GM12878 (cell line): ENCODE measurements around the gene CEP250. TPM values are rescaled to one million over a fixed set of nuclear protein-coding genes. Genes with fewer than 3 reads are reported as not detected.

Experiments
- ATAC-seq: fragments of 200-7000 bp; cut with Tn5 transposase; 3 replicates; pipeline ENCODE4 v1.9.1; 2020; ENCODE audit warnings: mild to moderate bottlenecking, moderate library complexity
- Bru-seq: library from RNA; stranded (reverse); fragments of 400-500 nt; gene quantifications from one replicate; lab custom pipeline; 2021; lab: Mats Ljungman, UMichigan
- BruChase-seq, 2 experiments: library from RNA; stranded (reverse); fragments of 400-500 nt; gene quantifications; one replicate each; lab custom pipeline; 2021; lab: Mats Ljungman, UMichigan
- BruUV-seq: library from RNA; stranded (reverse); fragments of 400-500 nt; replicated peaks from 2 replicates; lab custom pipeline; 2021; lab: Mats Ljungman, UMichigan
- CTCF ChIA-PET: fragments of 300-600 bp; sonication (Branson Sonifier 250); formaldehyde crosslinking; extraction: SDS; loops from one replicate; lab custom pipeline; 2021; ENCODE audit warnings: inconsistent platforms; lab: Yijun Ruan, JAX
- POLR2A ChIA-PET: fragments of 350-600 bp; formaldehyde crosslinking; extraction: SDS; loops from one replicate; lab custom pipeline; 2021; ENCODE audit warnings: inconsistent platforms; lab: Charles Lee
- RAD21 ChIA-PET: fragments of 300-600 bp; sonication (Branson Sonifier 250); formaldehyde crosslinking; loops from one replicate; lab custom pipeline; 2023; ENCODE audit warnings: antibody characterized with exemption; ENCODE audit not compliant: unreplicated experiment; lab: Charles Lee
- SMC1A ChIA-PET: fragments of 300-600 bp; sonication (Branson Sonifier 250); formaldehyde crosslinking; loops from one replicate; lab custom pipeline; 2023; ENCODE audit not compliant: unreplicated experiment, uncharacterized antibody; lab: Charles Lee
- DNase-seq: peaks from one replicate; pipeline ENCODE4 v3.0.0-alpha.2; 2011; ENCODE audit warnings: low read depth, low spot score
- FAIRE-seq: peaks from 3 replicates; lab custom pipeline; 2011; peaks lifted over from hg19 to GRCh38; lab: Jason Lieb, UNC
- H2AFZ ChIP-seq: 2 replicates; pipeline ENCODE4 v1.6.0; 2011; ENCODE audit warnings: low read depth, low read length, control low read depth; ENCODE audit not compliant: control insufficient read depth
- H3K27ac ChIP-seq: 2 replicates; pipeline ENCODE4 v1.5.1; 2011; ENCODE audit warnings: control low read depth; ENCODE audit not compliant: control insufficient read depth, insufficient read depth
- H3K27me3 ChIP-seq, 2 experiments: replicated peaks in 1 of 2; 2 replicates each; pipeline versions ENCODE4 v1.6.0 to v1.6.1; 2011; ENCODE audit warnings: low read length in 1 of 2; ENCODE audit not compliant: control insufficient read depth in 2 of 2, insufficient read depth in 2 of 2
- H3K36me3 ChIP-seq, 2 experiments: 2 replicates each; pipeline ENCODE4 v1.5.1; 2011; ENCODE audit warnings: low read length in 1 of 2; ENCODE audit not compliant: control insufficient read depth in 2 of 2, insufficient read depth in 2 of 2
- H3K4me1 ChIP-seq: 2 replicates; pipeline ENCODE4 v1.6.1; 2011; ENCODE audit warnings: mild to moderate bottlenecking, low read length, moderate library complexity, mixed read lengths; ENCODE audit not compliant: control insufficient read depth, insufficient read depth
- H3K4me2 ChIP-seq: 2 replicates; pipeline ENCODE4 v1.6.0; 2011; ENCODE audit warnings: control low read depth; ENCODE audit not compliant: control insufficient read depth, insufficient read depth
- H3K4me3 ChIP-seq: fragments of 200-600 bp; sonication (generic); 2 replicates; pipeline ENCODE4 v1.5.1; 2016
- H3K79me2 ChIP-seq: 2 replicates; pipeline ENCODE4 v1.6.0; 2011; ENCODE audit warnings: low read length; ENCODE audit not compliant: control insufficient read depth, insufficient read depth
- H3K9ac ChIP-seq: 2 replicates; pipeline ENCODE4 v1.8.0; 2011; ENCODE audit warnings: low read length, control low read depth, mixed read lengths; ENCODE audit not compliant: control insufficient read depth, insufficient read depth
- H3K9me3 ChIP-seq: replicated peaks from 3 replicates; pipeline ENCODE4 v1.5.1; 2011; ENCODE audit warnings: mild to moderate bottlenecking, low read length; ENCODE audit not compliant: control insufficient read depth, insufficient read depth
- H4K20me1 ChIP-seq: 2 replicates; pipeline ENCODE4 v1.6.0; 2011; ENCODE audit not compliant: control insufficient read depth, insufficient read depth
- E2F4 ChIP-seq: IDR thresholded peaks from 2 replicates; pipeline ENCODE4 v1.6.1; 2012; ENCODE audit warnings: low read depth, low read length, improper control_type of control experiment
- IRF5 ChIP-seq: fragments of 450-650 bp; IDR thresholded peaks from 2 replicates; pipeline ENCODE4 v1.6.1; 2017; ENCODE audit warnings: borderline replicate concordance
- MXI1 ChIP-seq: fragments of 150-350 bp; IDR thresholded peaks from 2 replicates; pipeline ENCODE4 v1.6.1; 2011; ENCODE audit warnings: low read depth, mild to moderate bottlenecking, inconsistent platforms, low read length, improper control_type of control experiment
- NFYB ChIP-seq: IDR thresholded peaks from 2 replicates; pipeline ENCODE4 v1.6.1; 2011; ENCODE audit warnings: low read depth, mild to moderate bottlenecking, low read length, improper control_type of control experiment, moderate library complexity; ENCODE audit not compliant: insufficient read depth
- POU2F2 ChIP-seq: IDR thresholded peaks from 3 replicates; pipeline ENCODE4 v1.6.1; 2011; ENCODE audit warnings: low read depth, mild to moderate bottlenecking, low read length, borderline replicate concordance
- TCF3 ChIP-seq: IDR thresholded peaks from 2 replicates; pipeline ENCODE4 v1.6.1; 2012; ENCODE audit warnings: low read depth, mild to moderate bottlenecking, low read length, borderline replicate concordance; ENCODE audit not compliant: insufficient read depth
- YY1 ChIP-seq: IDR thresholded peaks from 2 replicates; pipeline ENCODE4 v1.6.1; 2011; ENCODE audit warnings: low read depth, mild to moderate bottlenecking, low read length
- WGBS: methylation state at CpG from one replicate; pipeline ENCODE4 v1.1.6; 2016; ENCODE audit warnings: low lambda C conversion rate; ENCODE audit not compliant: insufficient replicate concordance, insufficient coverage; ENCODE audit errors: missing lambda C conversion rate; 5-methylcytosine and 5-hydroxymethylcytosine counted together
- in situ Hi-C: fragments of 300-500 bp; cut with MboI; formaldehyde crosslinking; loops from 9 replicates; pipeline ENCODE4 v1.14.3; 2018; ENCODE audit warnings: mixed read lengths
- intact Hi-C: fragments of 100-400 bp; cut with micrococcal nuclease; formaldehyde crosslinking; loops from one replicate; pipeline ENCODE4 v1.14.2; 2022; ENCODE audit not compliant: unreplicated experiment
- long read RNA-seq, 2 experiments: library from polyadenylated mRNA; unstranded; transcript quantifications; one replicate each; pipeline ENCODE4 v2.0.0, GENCODE V29; 2019 to 2020
- polyA minus RNA-seq, 3 experiments: library from RNA; depleted of rRNA, polyadenylated mRNA; stranded (reverse); fragments of >200 nt; gene quantifications; 2 replicates each; pipeline ENCODE4 v1.2.3, GENCODE V29; 2011
- polyA plus RNA-seq, 11 experiments: library from polyadenylated mRNA; depleted of rRNA in 4 of 11; unstranded in 6 of 11; stranded (reverse) in 5 of 11; fragments of >200 nt; fragmentation: Nextera tagmentation in 4 of 11; fragmentation: Illumina TruSeq in 1 of 11; extraction: Ambion mirVana in 4 of 11; extraction: Trizol in 1 of 11; gene quantifications; 1 replicate in 1 of 11; 2 replicates in 10 of 11; pipeline versions ENCODE4 v1.2.1 to v1.2.3, GENCODE V29; 2011 to 2016; ENCODE audit warnings: inconsistent platforms in 2 of 11, missing spikeins in 2 of 11, low read depth in 1 of 11
- total RNA-seq, 4 experiments: library from RNA; depleted of rRNA in 3 of 4; stranded (reverse); fragments of >200 nt in 3 of 4; fragmentation: Illumina TruSeq in 1 of 4; extraction: Trizol in 1 of 4; gene quantifications; 2 replicates each; pipeline versions ENCODE4 v1.2.1 to v1.2.3, GENCODE V29; 2013 to 2021
- TF ChIP-seq, protein P1 (sequence below): fragments of 150-350 bp; IDR thresholded peaks from 2 replicates; pipeline ENCODE4 v1.6.1; 2014; ENCODE audit warnings: mild to moderate bottlenecking, low read depth, low read length

Gene CEP250, protein sequence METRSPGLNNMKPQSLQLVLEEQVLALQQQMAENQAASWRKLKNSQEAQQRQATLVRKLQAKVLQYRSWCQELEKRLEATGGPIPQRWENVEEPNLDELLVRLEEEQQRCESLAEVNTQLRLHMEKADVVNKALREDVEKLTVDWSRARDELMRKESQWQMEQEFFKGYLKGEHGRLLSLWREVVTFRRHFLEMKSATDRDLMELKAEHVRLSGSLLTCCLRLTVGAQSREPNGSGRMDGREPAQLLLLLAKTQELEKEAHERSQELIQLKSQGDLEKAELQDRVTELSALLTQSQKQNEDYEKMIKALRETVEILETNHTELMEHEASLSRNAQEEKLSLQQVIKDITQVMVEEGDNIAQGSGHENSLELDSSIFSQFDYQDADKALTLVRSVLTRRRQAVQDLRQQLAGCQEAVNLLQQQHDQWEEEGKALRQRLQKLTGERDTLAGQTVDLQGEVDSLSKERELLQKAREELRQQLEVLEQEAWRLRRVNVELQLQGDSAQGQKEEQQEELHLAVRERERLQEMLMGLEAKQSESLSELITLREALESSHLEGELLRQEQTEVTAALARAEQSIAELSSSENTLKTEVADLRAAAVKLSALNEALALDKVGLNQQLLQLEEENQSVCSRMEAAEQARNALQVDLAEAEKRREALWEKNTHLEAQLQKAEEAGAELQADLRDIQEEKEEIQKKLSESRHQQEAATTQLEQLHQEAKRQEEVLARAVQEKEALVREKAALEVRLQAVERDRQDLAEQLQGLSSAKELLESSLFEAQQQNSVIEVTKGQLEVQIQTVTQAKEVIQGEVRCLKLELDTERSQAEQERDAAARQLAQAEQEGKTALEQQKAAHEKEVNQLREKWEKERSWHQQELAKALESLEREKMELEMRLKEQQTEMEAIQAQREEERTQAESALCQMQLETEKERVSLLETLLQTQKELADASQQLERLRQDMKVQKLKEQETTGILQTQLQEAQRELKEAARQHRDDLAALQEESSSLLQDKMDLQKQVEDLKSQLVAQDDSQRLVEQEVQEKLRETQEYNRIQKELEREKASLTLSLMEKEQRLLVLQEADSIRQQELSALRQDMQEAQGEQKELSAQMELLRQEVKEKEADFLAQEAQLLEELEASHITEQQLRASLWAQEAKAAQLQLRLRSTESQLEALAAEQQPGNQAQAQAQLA (N-terminal part only)
- 42.9 and 44.5 TPM in 2 replicates for total RNA-seq (2013; cell fraction: nucleolus; rRNA removed)
- 26.1 and 27.4 TPM in 2 replicates for total RNA-seq (2014; rRNA removed)
- 25.2 and 27.4 TPM in 2 replicates for total RNA-seq (2014; rRNA removed; fragmentation: Illumina TruSeq; extraction: Trizol)
- total RNA-seq (2021): 36.9 and 41.6 TPM in 2 replicates
- 8.2 TPM for polyA plus RNA-seq (2011; ENCODE audit: low read depth)
- 11.5 TPM in 2 replicates for polyA plus RNA-seq (2011; rRNA removed)
- polyA plus RNA-seq (2011; cell fraction: cytosol; rRNA removed): 10.2 and 11.9 TPM in 2 replicates
- polyA plus RNA-seq (2011; cell fraction: nucleus; rRNA removed): 19.6 and 27.2 TPM in 2 replicates
- polyA plus RNA-seq (2012): 20.4 and 21.7 TPM in 2 replicates
- polyA plus RNA-seq (2014; fragmentation: Illumina TruSeq; extraction: Trizol): 9.6 and 23.9 TPM in 2 replicates
- 1 to 10 TPM; 2.4 to 3.2 TPM for polyA plus RNA-seq (2014; fragmentation: Nextera tagmentation; extraction: Ambion mirVana)
- polyA plus RNA-seq (2014; rRNA removed): 23.5 and 30.3 TPM in 2 replicates
- 10 to 100 TPM; 30.1 to 33.4 TPM for polyA plus RNA-seq (2016; fragmentation: Nextera tagmentation; extraction: Ambion mirVana)
- 7.4 and 16.0 TPM in 2 replicates for polyA minus RNA-seq (2011; rRNA and poly(A)+ RNA removed)
- 7.5 and 8.8 TPM in 2 replicates for polyA minus RNA-seq (2011; cell fraction: cytosol; rRNA and poly(A)+ RNA removed)
- polyA minus RNA-seq (2011; cell fraction: nucleus; rRNA and poly(A)+ RNA removed): 5.8 and 12.1 TPM in 2 replicates
- percentile 63 among the genes with signal in this experiment for Bru-seq, nascent RNA
- BruChase-seq, experiment 1, labeled RNA remaining after a 6-hour chase: percentile 70 among the genes with signal in this experiment
- percentile 68 among the genes with signal in this experiment for BruChase-seq, experiment 2, labeled RNA remaining after a 2-hour chase
- long read RNA-seq, experiment 1, partial matches to known transcripts: 9 of 13 reads
- long read RNA-seq, experiment 1, other reads (novel, unspliced or antisense): 4 of 13 reads
- long read RNA-seq, experiment 2, partial matches to known transcripts: 16 of 49 reads
- long read RNA-seq, experiment 2, other reads (novel, unspliced or antisense): 33 of 49 reads

DNA sequence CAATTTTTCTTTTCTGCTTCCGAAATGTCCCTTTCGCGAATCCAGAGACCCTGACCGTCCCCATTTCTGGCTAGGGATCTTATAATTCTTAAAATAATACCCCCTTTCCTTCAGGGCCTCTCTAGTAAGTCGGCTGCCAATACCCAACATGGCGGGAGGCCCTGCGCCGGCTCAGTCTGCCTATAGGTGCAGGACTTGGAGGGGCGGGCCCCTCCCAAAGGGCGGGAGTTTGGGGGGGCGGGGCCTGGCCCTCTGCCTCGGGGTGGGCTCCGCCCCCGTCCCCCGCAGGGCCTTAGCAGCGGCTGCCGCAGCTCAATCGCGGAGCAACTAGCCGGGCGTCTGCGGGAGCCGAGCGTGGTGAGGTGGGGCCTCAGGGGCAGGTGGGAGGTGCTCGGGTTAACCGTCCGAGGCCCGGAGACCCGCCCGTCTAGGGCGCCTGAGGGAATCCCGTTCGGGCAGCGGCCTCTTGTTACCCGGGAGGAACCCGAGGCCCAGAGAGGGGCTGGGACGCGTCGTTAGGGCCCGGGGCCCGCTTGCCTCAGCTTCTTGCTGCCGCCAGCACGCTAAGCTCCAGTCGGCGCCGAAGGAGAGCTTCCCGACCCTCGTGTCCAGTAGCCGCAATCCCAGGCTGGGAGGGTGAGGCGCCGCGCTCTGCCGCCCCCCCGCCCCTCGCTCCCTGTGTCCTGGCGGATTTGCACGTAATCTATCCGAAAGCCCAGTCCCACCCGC is at the start of gene CEP250:
Gene CEP250, plus strand, starts transcription at position 718 of the 729 bp plus-strand sequence. CDS start 6,770 bp downstream, outside the sequence.
- Histone ChIP-seq H3K9me3 (no peaks in the 10 kb centered on the region; the same call in 2 of the 3 replicates), H3K36me3 (no peaks in the 10 kb centered on the region), H3K27me3 (no peaks in the 10 kb centered on the region), H2AFZ (peak within 1 kb of the TSS; percentile 100), H4K20me1 (no peaks in the 10 kb centered on the region), H3K9ac (peak within 1 kb of the TSS; percentile 99), H3K4me2 (peak within 1 kb of the TSS; percentile 95), H3K4me3 (peak within 1 kb of the TSS; percentile 78), H3K4me1 (peaks cover 4% of the 10 kb centered on the region), H3K79me2 (no peaks in the 10 kb centered on the region; the same call in 1 of the 2 replicates), H3K27ac (peak within 1 kb of the TSS; percentile 100)
- DNase-seq: peak; percentile 88
- ChIA-PET RAD21 (interaction anchor here (0.6 to 2.0 kb wide), 8 partner anchors 9 to 1389 kb away, joined by 3 to 7 read pairs (median 4); partner anchors contain the start of genes EDEM2 and SCAND1), POLR2A (interaction anchor here (0.5 to 1.6 kb wide), 10 partner anchors 10 to 1303 kb away, joined by 3 to 7 read pairs (median 3); partner anchors contain the start of genes MMP24OS and UQCC1), SMC1A (interaction anchor here (0.7 to 1.6 kb wide), 10 partner anchors 8 to 499 kb away, joined by 3 to 5 read pairs (median 3); partner anchors contain the start of gene SCAND1), CTCF (interaction anchor here (0.8 to 7.3 kb wide), 8 partner anchors 10 to 499 kb away, joined by 3 to 56 read pairs (median 4); partner anchors contain the start of gene SCAND1)
- peak; percentile 56 for FAIRE-seq
- BruUV-seq: no TSS peak
- under 1% methylated on average over 52 of the region's 59 CpGs for WGBS
- peak; percentile 99 for ATAC-seq
- in situ Hi-C loops (no loop called here), intact Hi-C loops (no loop called here)
- TF ChIP-seq E2F4 (peak; percentile 52), NFYB (0 out of 2 replicates have a peak, but pooled peaks have one; percentile 34), MXI1 (peak; percentile 57), YY1 (peak; percentile 96), TCF3 (no peak), POU2F2 (no peak), IRF5 (no peak)
- TF ChIP-seq, protein P1, sequence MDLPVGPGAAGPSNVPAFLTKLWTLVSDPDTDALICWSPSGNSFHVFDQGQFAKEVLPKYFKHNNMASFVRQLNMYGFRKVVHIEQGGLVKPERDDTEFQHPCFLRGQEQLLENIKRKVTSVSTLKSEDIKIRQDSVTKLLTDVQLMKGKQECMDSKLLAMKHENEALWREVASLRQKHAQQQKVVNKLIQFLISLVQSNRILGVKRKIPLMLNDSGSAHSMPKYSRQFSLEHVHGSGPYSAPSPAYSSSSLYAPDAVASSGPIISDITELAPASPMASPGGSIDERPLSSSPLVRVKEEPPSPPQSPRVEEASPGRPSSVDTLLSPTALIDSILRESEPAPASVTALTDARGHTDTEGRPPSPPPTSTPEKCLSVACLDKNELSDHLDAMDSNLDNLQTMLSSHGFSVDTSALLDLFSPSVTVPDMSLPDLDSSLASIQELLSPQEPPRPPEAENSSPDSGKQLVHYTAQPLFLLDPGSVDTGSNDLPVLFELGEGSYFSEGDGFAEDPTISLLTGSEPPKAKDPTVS: no peak
